Activated CD8-positive, alpha-beta T cell treated with anti-CD3 and anti-CD28 coated beads for 36 hours (primary cell): Measurements from ENCODE around the gene PIAS2. TPM values are rescaled to one million over a fixed set of nuclear protein-coding genes. Genes with fewer than 3 reads are reported as not detected.

Experiments
- ATAC-seq: fragments of 200-7000 bp; cut with Tn5 transposase; one replicate; pipeline ENCODE4 v1.10.0; 2021; ENCODE audit warnings: mild to moderate bottlenecking, moderate library complexity
- CTCF ChIA-PET: fragments of 350-600 bp; sonication (Branson Sonifier 250); formaldehyde crosslinking; loops from one replicate; lab custom pipeline; 2021; ENCODE audit warnings: antibody characterized with exemption; lab: Charles Lee
- POLR2A ChIA-PET: fragments of 350-600 bp; sonication (Branson Sonifier 250); formaldehyde crosslinking; loops from one replicate; lab custom pipeline; 2021; ENCODE audit warnings: antibody characterized with exemption; lab: Charles Lee
- DNase-seq: peaks from one replicate; pipeline ENCODE4 v3.0.0-alpha.2; 2020
- H3K27ac Mint-ChIP-seq: one replicate; pipeline ENCODE4 v1.8.0; 2021; ENCODE audit warnings: mild to moderate bottlenecking, mixed read lengths
- H3K27me3 Mint-ChIP-seq: one replicate; pipeline ENCODE4 v1.8.0; 2021; ENCODE audit warnings: mixed read lengths
- H3K36me3 Mint-ChIP-seq: one replicate; pipeline ENCODE4 v1.8.0; 2021; ENCODE audit warnings: low read depth, mixed read lengths
- H3K4me1 Mint-ChIP-seq: one replicate; pipeline ENCODE4 v1.8.0; 2021; ENCODE audit warnings: low read depth, mixed read lengths
- H3K4me3 Mint-ChIP-seq: one replicate; pipeline ENCODE4 v1.8.0; 2021; ENCODE audit warnings: mild to moderate bottlenecking, moderate library complexity, mixed read lengths
- H3K9me3 Mint-ChIP-seq: one replicate; pipeline ENCODE4 v1.8.0; 2021; ENCODE audit warnings: mixed read lengths
- CTCF ChIP-seq: fragments of 200-600 bp; IDR thresholded peaks from one replicate; pipeline ENCODE4 v1.8.0; 2022; ENCODE audit warnings: antibody characterized with exemption, mild to moderate bottlenecking
- intact Hi-C: fragments of 100-400 bp; cut with micrococcal nuclease; formaldehyde crosslinking; loops from one replicate; pipeline ENCODE4 v1.10.0; 2022
- total RNA-seq, 2 experiments: library from RNA; stranded (reverse); gene quantifications; one replicate each; pipeline ENCODE4 v1.2.3, GENCODE V29; 2021

PIAS2 gene
- total RNA-seq, 2 experiments from 2014 or later, result 26.9 to 29.8 TPM

GRCh38 chr18:46858290-46858689 lies 59.0 kb downstream of the PIAS2 start:
- POLR2A ChIA-PET, result no interaction called here
- Mint-ChIP-seq H3K9me3 (no peaks in the 10 kb centered on the region), H3K27me3 (no peaks in the 10 kb centered on the region), H3K27ac (no peak overlapping the region), H3K4me1 (peaks cover 9% of the 10 kb centered on the region), H3K36me3 (peaks cover 48% of the 10 kb centered on the region), H3K4me3 (no peak overlapping the region)
- CTCF ChIA-PET, result no interaction called here
- TF ChIP-seq CTCF, result no peak
- ATAC-seq (no peak), DNase-seq (no peak)
- intact Hi-C loops, result no loop called here

GRCh38 chr18:46856973-46857372 lies 60.3 kb downstream of the PIAS2 start:
- peaks cover 9% of the 10 kb centered on the region for H3K4me1 Mint-ChIP-seq
- ChIA-PET CTCF (no interaction called here), POLR2A (no interaction called here)
- no peak for DNase-seq
- peaks cover 53% of the 10 kb centered on the region for H3K36me3 Mint-ChIP-seq
- intact Hi-C loops, result no loop called here
- no peaks in the 10 kb centered on the region for H3K27me3 Mint-ChIP-seq
- ATAC-seq, result no peak
- TF ChIP-seq CTCF, result no peak
- no peaks in the 10 kb centered on the region for H3K9me3 Mint-ChIP-seq
- no peak overlapping the region for H3K27ac Mint-ChIP-seq
- H3K4me3 Mint-ChIP-seq, result no peak overlapping the region

GRCh38 chr18:46849007-46849406 lies 68.3 kb downstream of the PIAS2 start:
- no peak for TF ChIP-seq CTCF
- Mint-ChIP-seq H3K4me1 (no peaks in the 10 kb centered on the region), H3K4me3 (no peak overlapping the region), H3K27ac (no peak overlapping the region), H3K27me3 (no peaks in the 10 kb centered on the region), H3K36me3 (peaks cover 25% of the 10 kb centered on the region), H3K9me3 (no peaks in the 10 kb centered on the region)
- no peak for DNase-seq
- no peak for ATAC-seq
- CTCF ChIA-PET, result no interaction called here
- intact Hi-C loops, result no loop called here
- POLR2A ChIA-PET, result no interaction called here

GRCh38 chr18:46843372-46843771 lies 73.9 kb downstream of the PIAS2 start:
- ATAC-seq (no peak), DNase-seq (no peak)
- Mint-ChIP-seq H3K4me3 (no peak overlapping the region), H3K36me3 (peaks cover 23% of the 10 kb centered on the region), H3K27me3 (no peaks in the 10 kb centered on the region), H3K27ac (no peak overlapping the region), H3K9me3 (no peaks in the 10 kb centered on the region), H3K4me1 (no peaks in the 10 kb centered on the region)
- ChIA-PET POLR2A (no interaction called here), CTCF (no interaction called here)
- no peak for TF ChIP-seq CTCF
- intact Hi-C loops, result no loop called here

GRCh38 chr18:46842583-46842982 lies 74.7 kb downstream of the PIAS2 start:
- intact Hi-C loops, result no loop called here
- ChIA-PET CTCF (no interaction called here), POLR2A (no interaction called here)
- Mint-ChIP-seq H3K9me3 (no peaks in the 10 kb centered on the region), H3K36me3 (peaks cover 23% of the 10 kb centered on the region), H3K4me1 (no peaks in the 10 kb centered on the region), H3K27me3 (no peaks in the 10 kb centered on the region), H3K4me3 (no peak overlapping the region), H3K27ac (no peak overlapping the region)
- DNase-seq, result no peak
- TF ChIP-seq CTCF, result no peak
- ATAC-seq, result no peak
